Fibroblast of the conjunctiva (primary cell): Measurements from ENCODE around the gene LRTM2.

ENCODE experiments used
- DNase-seq: peaks from one replicate; pipeline ENCODE4 v3.0.0-alpha.2; 2010; ENCODE audit warnings: low read depth

The LRTM2 gene

DNA sequence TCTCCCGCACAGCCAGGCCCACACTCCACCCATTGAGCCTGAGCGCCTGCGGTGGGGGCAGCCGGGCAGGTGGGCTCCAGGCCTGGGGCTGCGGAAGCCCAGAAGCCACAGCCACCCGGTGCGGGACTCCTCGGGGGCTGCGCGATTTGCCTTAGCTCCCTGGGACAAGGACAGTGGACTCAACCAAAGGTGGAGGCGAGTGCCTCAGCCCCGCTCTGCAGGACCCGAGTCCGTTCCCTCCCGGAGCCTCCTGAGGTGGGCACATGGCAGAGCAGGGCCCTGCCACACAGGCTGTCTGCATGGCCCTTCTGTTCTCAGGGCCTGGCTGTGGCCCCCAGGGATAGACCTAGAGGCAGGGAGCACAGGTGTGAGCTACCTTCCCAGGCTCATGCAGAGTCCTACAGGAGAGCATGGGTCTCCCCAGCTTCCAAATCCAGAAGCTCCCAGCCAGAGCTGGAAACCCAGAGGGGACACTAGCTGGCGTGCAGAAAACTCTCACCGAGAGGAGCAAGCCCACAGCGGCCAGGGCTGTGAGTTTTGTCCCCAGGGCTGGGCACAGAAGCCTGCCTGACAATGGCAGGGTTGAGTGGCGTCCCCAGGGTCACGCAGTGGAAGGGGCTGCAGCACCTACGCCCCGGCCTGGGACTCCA lies 22.2 kb upstream of the LRTM2 start:
- no peak for DNase-seq

DNA sequence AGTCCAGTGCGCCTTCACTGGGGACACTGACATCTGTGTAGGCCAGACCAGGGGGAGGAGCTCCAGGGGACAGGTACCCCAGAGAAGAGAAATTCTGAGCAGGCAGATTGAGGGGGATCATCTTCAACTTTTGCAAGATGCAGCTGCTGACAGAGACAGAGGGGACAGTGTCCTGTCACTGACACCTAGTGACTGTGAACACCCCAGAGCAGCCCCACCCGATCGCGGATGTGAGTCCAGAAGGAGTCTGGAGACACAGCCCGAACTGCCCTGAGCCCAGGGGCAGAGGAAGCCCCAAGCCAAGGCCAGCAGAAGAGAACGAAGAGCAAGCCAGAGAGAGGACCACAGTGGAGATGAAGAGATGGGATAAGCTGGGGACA lies 21.7 kb upstream of the LRTM2 start:
- no peak for DNase-seq

DNA sequence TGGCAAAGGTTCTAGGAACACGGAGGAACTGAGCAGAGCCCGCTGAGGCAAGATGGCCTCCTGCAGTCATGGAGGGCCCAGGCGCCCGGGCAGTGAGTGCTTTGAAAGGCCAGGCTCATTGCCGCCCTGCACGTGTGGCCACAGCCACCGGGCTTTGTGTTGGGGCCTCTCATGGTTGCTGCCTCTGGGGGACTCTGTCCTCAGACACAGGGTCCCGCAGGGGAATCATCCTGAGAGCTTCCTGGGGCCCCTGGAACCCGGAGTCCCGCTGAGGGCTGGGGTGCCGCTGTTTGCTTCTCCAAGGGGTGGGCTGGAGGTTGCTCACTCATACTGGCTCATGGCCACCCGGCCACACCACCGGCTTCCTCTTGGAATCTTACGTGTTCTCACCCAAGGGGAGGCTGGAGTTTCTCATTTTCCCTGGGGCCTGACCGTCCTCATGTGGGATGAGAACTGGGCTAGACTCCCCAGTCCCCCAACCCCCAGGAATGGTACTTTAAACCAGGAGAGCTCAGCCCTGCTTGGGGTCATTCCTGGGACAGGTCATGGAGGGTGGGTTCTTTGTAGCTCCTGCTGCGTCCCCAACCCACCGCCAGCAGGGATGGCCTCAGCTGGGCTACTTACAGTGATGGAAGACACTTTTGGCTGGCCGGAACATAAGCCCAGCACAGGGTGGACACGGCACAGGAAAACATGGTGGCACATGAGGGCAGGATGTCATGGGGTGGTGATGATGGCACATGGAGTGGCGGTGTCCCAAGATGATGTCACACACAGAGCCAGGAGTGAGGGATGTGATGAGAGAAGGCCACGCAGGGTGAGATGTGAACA lies 21.1 kb upstream of the LRTM2 start:
- DNase-seq, result no peak

DNA sequence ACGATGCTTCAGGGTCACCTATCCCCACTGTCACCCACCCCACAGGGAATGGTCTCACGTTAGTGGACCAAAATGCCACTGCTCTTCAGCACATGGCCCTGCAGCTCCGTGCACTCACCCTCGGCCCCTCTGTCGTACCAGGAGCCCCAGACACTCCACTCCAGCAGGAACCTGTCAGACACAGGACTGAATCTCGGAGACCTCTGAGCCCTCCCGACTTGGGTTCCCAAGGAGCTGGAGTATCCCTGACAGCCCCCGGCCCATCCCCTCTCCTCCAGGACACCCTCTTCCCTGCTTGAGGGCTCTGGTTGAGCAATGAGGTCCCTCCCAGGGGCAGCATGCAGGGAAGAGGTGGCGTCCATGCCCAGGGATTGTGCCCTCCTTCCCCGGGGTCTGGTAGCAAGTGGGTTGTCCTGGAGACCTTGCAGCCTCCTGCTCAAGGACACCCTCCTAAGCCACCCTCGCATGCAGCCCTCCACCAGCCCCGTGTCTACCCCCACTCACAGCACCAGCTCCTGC lies 20.4 kb upstream of the LRTM2 start:
- no peak for DNase-seq

DNA sequence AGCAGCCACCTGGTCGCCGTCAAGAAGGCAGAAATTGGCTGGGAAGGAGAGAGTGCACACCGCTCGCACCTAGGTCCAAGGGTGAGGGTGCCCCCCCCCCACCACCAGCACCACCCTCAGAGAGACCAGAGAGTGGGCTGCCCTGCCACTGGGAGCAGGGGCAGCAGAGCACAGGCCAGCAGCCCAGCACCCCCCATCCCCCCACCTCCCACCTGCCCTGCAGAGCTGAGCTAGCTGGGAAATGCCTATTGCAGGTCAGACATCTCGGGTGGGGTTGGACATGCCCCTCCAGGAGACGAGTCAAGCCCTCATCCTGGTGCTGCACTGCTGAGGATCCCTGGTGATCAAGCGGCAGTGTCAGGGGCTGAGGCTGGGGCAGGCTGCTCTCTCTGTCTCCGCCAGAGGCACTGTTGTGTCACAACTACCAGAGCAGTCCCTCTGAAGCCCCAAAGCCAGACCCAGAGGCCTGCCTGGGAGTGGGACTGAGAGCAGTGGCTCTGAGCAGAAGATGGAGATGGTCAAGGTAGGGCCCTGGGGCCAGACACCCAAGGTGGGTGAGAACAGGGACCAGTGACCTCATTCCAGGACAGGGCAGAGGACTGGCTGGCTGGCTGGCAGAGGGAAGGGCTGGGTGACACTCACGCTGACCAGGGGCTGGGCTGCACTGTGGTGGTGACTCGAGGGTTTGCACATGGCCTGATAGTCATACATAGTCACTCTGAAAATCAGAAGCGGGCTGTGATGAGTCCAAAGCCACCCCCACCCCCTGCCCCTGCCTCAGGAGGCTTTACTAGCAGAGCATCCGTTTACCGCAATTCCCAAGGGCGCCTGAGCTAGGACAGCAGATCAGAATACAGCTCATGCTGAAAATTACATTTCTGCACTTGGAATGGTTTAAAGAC lies 19.7 kb upstream of the LRTM2 start:
- no peak for DNase-seq

DNA sequence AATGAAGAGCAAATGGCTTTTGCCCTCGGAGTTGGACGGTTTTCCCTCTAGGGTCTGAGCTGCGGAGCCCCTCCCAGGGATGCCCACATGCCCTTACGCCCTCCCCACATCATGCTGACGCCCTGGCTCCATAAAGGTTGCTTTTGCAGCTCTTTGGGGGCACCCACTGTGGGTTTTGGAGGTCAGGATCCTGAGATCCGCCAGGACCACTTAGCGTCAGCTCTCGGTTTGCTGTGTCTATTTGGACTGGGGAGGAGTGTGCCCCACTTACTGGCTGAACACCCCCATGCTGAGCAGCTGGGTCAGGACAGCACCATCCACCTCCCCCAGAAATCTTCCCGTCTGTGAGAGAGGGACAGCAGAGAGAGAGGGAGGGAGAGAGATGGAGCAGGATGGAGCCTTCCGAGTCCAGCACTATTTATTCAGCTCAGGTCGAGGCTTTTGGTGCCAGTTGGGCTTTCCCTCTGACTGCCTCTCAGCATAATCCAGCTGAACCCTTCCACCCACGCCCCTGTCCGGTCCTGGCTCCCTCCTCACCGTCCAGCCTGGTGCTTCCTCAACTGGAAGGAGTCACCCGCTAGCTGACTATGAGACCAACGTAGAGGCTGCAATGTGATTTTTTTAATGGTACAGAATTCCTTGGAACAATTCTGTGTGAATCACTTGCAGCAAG lies 18.9 kb upstream of the LRTM2 start:
- DNase-seq, result no peak

DNA sequence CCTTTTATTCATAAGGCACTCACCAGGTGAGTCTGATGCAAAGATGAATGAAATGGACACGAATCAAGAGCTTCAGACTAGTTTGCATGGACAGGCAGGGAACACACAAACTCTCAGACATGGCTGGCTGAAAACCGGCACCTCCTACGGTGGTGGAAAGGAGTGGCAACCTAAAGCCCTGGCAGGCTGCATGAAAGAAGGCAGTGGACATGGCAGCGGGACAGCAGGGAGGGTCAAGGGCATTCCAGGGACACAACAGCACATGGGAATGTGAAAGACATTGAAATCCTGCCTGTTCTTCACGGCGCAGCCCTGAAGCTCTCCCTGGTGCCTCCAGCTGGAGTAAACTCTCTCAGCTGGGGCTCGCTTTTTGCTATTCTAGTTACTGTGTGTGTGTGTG lies 16.6 kb upstream of the LRTM2 start:
- no peak for DNase-seq

DNA sequence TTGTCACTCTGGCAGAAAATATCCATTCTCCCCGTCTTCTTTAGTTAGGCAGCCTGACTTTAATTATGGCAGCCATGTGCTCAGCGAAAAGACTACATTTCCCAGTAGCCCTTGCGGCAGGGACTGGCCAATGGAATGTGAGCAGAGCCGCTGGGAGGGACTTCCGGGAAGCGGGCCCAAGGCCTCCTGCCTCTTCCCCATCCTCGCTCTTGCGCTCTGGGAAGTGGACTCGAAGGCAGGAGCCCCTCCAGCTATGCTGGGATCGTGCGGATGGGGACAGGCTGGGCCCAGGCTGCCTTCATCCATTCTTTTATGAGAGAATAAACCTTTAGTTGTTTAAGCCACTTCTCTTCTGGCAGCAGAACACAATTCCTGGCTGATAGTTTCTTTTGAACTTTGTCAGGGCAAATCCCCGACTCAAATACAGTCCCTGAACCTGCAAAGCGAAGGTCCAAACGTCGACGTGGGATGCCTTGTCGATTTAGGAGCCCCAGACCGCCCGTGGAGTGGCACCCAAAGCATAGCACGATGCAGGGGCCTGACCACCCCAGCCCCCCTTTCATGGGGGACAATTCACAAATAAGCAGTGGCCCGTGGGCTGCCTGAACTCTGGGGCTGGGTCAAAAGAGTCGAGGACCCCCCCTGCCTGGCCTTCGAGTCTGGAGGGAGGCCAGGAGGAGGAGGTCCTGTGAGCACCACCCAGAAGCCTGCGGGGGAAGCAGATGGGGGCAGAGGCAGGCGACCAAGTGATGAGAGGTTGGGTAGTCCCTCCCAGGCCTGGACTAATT lies 15.6 kb upstream of the LRTM2 start:
- DNase-seq, result peak; percentile 88

DNA sequence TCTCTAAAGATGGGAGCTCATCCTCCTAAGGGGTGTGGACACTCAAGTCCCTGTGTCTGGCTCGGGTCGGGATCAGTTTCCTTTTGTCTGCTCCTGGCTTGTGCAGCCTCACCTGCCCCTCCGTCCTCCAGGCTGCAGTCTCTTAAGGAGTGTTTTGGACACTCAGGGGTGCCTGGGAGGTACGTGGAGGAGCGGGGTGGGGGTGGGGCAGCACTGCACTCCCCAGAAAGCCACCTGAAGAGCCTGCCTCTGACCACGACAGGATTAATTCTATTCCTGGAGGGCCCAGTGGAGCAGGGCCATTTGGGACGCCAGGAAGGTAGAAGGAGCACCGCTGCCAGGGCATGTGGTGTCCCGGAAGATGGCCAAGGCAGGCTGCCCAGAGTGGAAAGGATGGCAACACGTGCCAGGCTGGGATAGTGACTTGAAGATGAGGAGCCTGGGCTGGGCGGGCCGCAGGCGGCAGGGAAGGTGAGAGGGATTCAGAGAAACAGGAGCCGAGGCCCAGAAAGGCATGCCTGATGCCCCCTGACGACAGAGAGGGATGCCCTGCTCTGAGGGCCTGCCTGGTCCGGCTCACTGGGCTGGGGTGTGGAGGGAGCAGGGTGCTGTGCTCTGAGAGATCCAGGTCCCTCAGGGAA lies 14.8 kb upstream of the LRTM2 start:
- DNase-seq, result no peak

DNA sequence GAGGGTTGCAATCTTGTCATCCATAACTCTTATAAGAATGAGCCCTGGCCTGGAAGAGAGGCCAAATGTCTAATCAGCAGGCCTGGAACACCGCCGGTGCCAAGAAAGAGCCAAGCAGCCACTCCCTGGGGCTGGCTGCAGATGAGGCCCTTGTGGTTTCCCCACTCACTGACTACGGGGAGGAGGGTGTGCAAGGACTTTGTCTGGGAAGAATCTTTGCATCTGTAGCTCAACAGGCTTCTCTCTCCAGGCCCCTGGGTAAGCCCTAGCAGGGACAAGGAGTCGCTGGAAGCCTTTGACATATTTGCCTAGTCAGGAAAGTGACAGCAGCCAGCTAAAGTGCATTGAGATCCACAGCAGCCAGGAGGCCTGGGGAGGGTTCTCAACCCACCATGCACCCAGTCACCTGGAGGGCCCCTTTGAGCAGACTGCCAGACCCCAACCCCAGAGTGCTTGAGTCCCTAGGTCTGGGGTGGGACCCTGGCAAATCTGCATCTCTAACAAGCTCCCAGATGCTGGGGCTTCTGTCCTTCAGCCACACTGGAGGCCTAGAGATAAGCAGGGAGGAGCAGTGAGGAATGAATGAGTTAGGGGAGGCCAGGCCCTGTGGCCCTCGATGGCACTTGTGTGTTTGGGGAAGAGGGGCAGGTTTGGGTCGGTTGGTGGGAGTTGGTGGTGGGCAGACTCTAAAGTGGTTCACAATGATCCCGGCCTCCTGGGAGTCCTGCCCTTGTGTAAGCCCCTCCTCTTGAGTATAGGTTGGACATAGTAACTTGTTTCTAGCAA lies 13.9 kb upstream of the LRTM2 start:
- DNase-seq, result no peak

DNA sequence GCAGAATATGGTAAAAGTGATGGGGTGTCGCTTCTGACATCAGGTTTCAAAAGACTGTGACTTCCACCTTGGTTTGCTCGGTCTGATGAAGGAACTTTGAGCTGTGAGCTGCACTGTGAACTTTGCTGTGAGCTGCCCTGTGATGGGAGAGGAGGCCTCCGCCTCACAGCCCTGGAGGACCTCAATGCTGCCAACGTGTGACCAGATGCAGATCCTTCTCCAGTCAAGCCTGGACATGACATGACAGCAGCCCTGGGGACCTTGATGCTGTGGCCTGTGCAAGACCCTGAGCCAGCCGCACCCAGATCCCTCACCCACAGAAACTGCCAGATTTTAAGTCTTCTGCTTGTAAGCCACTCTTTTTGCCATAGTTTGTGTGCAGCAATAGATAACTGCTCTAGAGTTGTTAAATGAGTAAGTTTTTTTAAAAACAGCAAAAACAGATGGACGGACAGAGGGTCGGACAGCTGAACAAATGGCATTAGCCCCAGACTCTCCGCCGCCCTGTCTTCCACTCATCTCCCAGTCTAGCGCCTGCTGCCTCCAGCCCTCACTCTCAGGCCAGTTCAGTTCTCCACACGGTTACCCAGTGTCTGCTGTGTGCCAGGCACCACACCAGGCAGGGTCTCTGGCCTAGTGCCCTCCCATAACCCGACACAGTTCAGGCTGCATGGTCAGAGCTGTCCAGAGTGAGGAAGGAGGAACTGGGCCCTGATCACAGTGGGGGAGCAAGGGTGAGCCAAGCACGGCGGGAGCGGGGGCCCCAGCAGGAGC lies 13.1 kb upstream of the LRTM2 start:
- no peak for DNase-seq

DNA sequence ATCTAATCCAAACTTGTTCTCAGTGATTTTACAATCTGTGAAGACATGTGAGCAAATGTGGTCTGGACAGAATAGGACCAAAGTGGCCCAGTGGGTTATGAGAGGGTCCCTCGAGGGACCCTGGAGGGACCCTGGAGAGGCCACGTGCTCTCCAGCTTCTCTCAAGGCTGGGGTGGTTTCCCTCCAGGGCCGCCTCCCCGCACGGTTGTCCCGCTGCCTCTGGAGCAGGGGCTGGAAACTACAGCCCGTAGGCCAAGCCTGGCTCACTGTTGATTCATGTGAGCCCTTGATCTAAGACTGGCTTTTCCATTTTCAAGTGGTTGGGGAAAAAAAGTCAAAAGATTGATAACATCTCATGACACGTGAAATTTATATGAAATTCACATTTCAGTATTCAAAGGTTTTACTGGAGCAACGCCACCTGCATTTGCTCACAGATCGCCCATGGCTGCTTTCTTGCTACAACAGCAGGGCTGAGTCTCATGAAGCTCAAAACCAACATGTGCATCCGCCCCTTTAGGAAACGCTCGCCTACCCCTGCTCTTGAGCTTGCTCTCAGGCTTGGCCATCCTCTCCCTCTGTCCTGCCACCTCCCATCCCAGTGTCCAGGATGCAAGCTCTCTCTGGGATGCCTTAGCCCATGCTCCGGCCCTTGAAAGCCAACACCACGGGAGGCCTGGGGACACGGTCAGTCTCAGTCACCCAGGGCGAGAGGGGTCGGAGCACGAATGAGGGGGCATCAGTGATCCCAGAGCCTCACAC lies 12.1 kb upstream of the LRTM2 start:
- no peak for DNase-seq

DNA sequence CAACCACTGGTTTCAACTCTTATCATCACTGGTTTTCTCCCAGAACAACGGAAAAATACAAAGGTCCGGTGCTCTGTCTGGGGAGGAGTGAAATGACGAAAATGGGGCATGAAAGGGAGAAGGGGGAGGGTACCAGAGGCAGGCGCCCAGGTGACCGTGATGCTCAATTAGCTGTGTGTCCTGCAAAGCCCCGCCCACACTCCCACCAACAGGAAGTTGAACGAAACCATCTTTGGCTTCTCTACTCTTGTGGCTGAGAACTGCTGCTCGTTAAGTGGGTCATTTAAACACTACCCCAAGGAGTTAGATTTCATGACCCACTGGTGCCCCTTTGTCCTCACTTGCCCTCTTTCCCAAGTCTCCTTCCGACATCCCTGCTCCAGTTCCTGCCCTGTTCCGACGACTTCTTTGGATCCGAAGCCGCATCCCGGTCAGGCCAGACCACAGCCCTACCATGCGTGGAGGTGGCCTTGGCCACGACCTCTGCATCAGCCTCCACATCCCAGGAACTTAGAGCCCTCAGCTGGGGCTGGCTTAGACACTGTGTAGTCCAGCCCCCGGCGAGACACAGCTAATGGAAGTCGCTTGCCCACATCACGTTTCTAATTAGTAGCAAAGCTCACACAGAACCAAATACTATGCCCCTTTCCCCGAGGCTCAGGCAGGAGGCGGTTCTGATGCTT lies 11.4 kb upstream of the LRTM2 start:
- no peak for DNase-seq

DNA sequence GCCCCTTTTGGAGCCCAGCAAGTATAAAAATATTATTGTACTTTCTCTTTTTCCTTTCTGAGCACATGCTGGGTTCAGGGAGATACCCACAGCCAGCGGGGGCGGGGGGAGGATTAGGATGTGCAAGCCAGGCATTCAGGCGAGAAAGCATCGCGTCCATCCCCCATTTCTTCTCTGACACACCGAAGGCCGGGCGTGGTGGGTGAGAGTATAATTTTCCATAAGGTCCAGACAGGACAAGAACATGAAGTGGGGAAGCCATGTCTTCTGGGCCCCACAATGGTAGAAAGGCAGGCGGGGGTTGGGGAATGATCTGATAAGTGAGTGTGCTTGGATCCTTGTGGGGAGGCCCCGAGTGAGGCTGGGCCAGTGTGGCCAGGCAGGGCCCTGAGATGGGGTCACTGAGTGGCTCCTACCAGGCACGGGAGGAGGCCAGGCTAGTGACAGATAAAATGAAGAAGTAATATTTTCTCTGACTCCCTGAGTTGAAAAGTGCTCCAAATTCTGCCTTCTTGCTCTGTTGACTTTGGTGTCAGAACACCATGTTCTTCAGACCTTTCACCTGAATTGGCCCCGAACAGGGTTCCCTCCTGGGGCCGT lies 10.7 kb upstream of the LRTM2 start:
- DNase-seq, result no peak

DNA sequence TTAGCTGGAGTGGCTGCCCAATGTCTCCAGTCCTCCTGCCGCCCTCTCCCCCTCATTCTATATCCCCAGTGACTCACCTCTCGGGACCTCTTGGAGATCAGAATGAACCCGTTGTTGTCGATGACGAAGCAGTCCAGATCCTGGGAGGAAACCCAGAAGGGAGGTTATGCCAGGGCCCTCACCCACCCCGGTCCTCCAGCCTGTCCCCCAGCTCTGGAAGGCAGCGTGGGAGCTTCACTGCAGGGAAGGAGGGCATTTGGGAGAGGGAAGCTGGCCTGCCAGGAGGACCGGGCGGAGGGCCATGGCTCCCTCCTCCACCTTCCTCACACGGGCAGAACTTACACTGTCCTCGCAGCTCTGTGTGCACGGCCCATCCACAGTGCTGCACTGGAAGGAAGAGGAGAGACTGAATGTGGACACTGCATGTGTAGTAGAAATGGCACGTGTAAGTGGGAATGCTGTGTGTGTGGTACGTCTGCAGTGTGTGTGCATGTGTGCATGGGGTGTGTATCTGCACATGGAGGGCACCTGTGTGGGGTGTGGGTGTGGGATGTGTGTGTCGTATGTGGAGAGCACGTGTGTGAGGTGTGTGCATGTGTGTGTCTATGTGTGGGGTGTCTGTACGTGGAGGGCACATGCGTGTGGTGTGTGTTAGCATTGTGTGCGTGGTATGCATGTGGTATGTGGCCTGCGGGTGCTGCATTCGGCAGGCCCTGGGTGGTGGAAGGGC lies 10.0 kb upstream of the LRTM2 start:
- no peak for DNase-seq

DNA sequence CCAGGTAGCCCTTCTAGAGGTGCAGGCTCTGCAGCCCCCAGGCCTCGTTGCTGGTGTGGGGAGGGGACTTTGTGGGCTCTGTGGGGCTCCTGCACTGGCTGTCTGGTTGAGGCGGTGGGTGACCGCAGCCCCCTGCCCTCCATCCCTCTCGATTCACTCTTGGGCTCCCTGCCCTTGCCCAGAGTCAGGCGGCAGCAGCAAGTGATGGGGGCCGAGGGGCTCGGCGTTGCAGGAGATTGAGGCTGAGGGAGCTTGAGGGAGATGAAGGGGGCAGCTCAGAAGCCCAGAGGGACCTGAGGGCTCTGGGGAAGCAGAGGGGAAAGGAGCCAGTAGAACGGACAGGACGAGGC lies 9.5 kb upstream of the LRTM2 start:
- DNase-seq, result no peak
